Smooth muscle cell (in vitro differentiated cells): Measurements from ENCODE around the gene ATP8B4. TPM values are rescaled to one million over a fixed set of nuclear protein-coding genes. Genes with fewer than 3 reads are reported as not detected.

Experiments
- DNase-seq: peaks from one replicate; lab custom pipeline; 2025; ENCODE audit not compliant: unreplicated experiment; lab: John Stamatoyannopoulos, UW
- H2AFZ ChIP-seq: fragments of 200-600 bp; sonication (generic); 2 replicates; pipeline ENCODE4 v1.6.0; 2016; ENCODE audit warnings: antibody characterized with exemption, low read depth, mild to moderate bottlenecking
- H3F3A ChIP-seq: fragments of 200-600 bp; sonication (generic); 2 replicates; pipeline ENCODE4 v1.6.0; 2017; ENCODE audit warnings: antibody characterized with exemption, low read depth
- H3K27ac ChIP-seq: fragments of 200-600 bp; sonication (generic); 2 replicates; pipeline ENCODE4 v1.5.1; 2016; ENCODE audit warnings: low read depth, mild to moderate bottlenecking
- H3K27me3 ChIP-seq: fragments of 200-600 bp; sonication (generic); 2 replicates; pipeline ENCODE4 v1.6.1; 2016; ENCODE audit warnings: low read depth, mild to moderate bottlenecking
- H3K36me3 ChIP-seq: fragments of 200-600 bp; sonication (generic); 2 replicates; pipeline ENCODE4 v1.5.1; 2016; ENCODE audit warnings: low read depth
- H3K4me1 ChIP-seq: fragments of 200-600 bp; sonication (generic); 2 replicates; pipeline ENCODE4 v1.5.1; 2016; ENCODE audit warnings: low read depth
- H3K4me2 ChIP-seq: fragments of 200-600 bp; sonication (generic); 2 replicates; pipeline ENCODE4 v1.6.0; 2016; ENCODE audit warnings: mild to moderate bottlenecking
- H3K4me3 ChIP-seq: fragments of 200-600 bp; sonication (generic); 2 replicates; pipeline ENCODE4 v1.5.1; 2016; ENCODE audit warnings: mild to moderate bottlenecking
- H3K79me2 ChIP-seq: fragments of 200-600 bp; sonication (generic); 2 replicates; pipeline ENCODE4 v1.6.0; 2016; ENCODE audit warnings: low read depth, mild to moderate bottlenecking
- H3K9ac ChIP-seq: fragments of 200-600 bp; sonication (generic); 2 replicates; pipeline ENCODE4 v1.6.0; 2016; ENCODE audit warnings: low read depth
- H3K9me3 ChIP-seq: fragments of 200-600 bp; sonication (generic); replicated peaks from 2 replicates; pipeline ENCODE4 v1.5.1; 2016; ENCODE audit warnings: low read depth
- H4K20me1 ChIP-seq: fragments of 200-600 bp; sonication (generic); 2 replicates; pipeline ENCODE4 v1.6.0; 2016; ENCODE audit warnings: low read depth
- WGBS: methylation state at CpG from one replicate; pipeline ENCODE4 v1.1.7; 2016; ENCODE audit warnings: low lambda C conversion rate; 5-methylcytosine and 5-hydroxymethylcytosine counted together
- polyA plus RNA-seq: library from polyadenylated mRNA; unstranded; fragments of >200 nt; fragmentation: Nextera tagmentation; extraction: Ambion mirVana; gene quantifications from 2 replicates; pipeline ENCODE4 v1.2.1, GENCODE V29; 2016
- total RNA-seq: library from RNA; depleted of rRNA; stranded (reverse); fragments of >200 nt; gene quantifications from 2 replicates; pipeline ENCODE4 v1.2.3, GENCODE V29; 2014
- TF ChIP-seq, protein P1 (sequence below): fragments of 200-600 bp; sonication (generic); IDR thresholded peaks from 2 replicates; pipeline ENCODE4 v1.5.1; 2017; ENCODE audit warnings: borderline replicate concordance, mild to moderate bottlenecking, antibody characterized with exemption; ENCODE audit not compliant: insufficient read depth, poor library complexity, severe bottlenecking

The ATP8B4 gene
- total and polyA plus RNA-seq, 2 experiments from 2014 or later = 21.7 to 60.5 TPM

DNA sequence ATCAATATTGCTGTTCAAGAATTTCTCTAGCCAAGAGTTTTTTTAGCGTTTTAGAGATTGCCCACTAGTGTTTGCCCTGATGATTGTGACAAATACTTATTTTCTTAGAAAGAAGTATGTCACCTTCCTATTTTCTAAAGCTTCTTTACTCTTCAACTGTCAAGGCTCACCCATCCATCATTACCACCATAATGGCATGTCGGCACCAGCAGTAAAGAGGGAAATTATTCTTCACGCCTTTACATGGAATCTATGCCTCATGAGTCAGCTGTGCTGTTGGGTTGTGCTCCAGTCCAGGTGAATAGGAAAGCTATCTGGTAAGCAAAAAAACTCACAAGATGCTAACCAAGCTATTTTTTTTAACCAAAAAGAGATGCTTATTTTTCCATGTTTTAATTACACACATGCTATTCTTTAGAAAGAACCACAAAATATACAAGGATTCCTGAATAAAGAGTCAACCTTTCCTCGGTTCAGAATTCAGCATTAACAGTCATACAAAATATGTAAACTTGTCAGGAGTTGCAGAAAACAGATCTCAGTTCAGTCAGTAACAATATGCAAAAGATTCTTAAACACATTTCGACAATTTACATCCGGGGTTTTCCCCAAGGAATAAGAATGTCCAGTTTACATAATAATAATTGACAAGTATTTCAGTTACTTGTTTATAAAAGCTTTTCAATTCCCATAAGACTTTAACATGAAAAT, 128.0 kb downstream of the ATP8B4 start:
- no peaks in the 10 kb centered on the region for H3K27me3 ChIP-seq
- H3F3A ChIP-seq = peaks cover 2% of the 10 kb centered on the region
- H2AFZ ChIP-seq = no peak overlapping the region
- H3K27ac ChIP-seq = peak overlapping the region; percentile 65
- WGBS = 42% methylated on average over 6 of the region's 6 CpGs
- H3K79me2 ChIP-seq = no peaks in the 10 kb centered on the region
- H3K4me3 ChIP-seq = no peak overlapping the region
- H4K20me1 ChIP-seq = no peaks in the 10 kb centered on the region
- no peaks in the 10 kb centered on the region for H3K9me3 ChIP-seq
- no peak overlapping the region for H3K9ac ChIP-seq
- H3K4me1 ChIP-seq = peaks cover 21% of the 10 kb centered on the region
- peak overlapping the region; percentile 9 for H3K4me2 ChIP-seq
- TF ChIP-seq, protein P1, sequence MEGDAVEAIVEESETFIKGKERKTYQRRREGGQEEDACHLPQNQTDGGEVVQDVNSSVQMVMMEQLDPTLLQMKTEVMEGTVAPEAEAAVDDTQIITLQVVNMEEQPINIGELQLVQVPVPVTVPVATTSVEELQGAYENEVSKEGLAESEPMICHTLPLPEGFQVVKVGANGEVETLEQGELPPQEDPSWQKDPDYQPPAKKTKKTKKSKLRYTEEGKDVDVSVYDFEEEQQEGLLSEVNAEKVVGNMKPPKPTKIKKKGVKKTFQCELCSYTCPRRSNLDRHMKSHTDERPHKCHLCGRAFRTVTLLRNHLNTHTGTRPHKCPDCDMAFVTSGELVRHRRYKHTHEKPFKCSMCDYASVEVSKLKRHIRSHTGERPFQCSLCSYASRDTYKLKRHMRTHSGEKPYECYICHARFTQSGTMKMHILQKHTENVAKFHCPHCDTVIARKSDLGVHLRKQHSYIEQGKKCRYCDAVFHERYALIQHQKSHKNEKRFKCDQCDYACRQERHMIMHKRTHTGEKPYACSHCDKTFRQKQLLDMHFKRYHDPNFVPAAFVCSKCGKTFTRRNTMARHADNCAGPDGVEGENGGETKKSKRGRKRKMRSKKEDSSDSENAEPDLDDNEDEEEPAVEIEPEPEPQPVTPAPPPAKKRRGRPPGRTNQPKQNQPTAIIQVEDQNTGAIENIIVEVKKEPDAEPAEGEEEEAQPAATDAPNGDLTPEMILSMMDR = no peak
- DNase-seq = no peak
- no peaks in the 10 kb centered on the region for H3K36me3 ChIP-seq

DNA sequence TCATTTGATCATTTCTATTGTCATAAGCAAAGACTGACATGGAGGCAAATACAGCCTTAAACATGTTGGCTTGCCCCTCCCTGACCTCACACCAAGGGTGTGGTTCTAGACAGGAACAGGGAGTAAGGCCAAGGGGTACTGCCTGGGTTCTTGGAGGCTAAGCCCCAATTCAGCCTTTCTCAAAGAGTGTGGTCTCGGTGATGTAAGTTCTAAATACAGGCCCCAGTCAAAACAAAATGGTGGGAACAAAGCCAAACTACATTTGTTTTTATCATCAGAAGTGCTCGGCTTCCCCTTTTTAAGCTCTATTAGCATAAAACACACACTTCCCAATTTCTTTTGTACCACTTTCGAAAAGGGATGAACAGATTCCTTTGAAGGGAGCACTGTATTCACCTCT, 129.5 kb downstream of the ATP8B4 start:
- no peaks in the 10 kb centered on the region for H3K36me3 ChIP-seq
- no peak overlapping the region for H3K9ac ChIP-seq
- peaks cover 2% of the 10 kb centered on the region for H3F3A ChIP-seq
- no peak overlapping the region for H2AFZ ChIP-seq
- 91% methylated on average over 3 of the region's 3 CpGs for WGBS
- no peak overlapping the region for H3K27ac ChIP-seq
- H3K27me3 ChIP-seq = no peaks in the 10 kb centered on the region
- H3K4me1 ChIP-seq = peaks cover 21% of the 10 kb centered on the region
- TF ChIP-seq, protein P1 = no peak
- H4K20me1 ChIP-seq = no peaks in the 10 kb centered on the region
- no peaks in the 10 kb centered on the region for H3K79me2 ChIP-seq
- H3K4me2 ChIP-seq = no peak overlapping the region
- no peak for DNase-seq
- no peak overlapping the region for H3K4me3 ChIP-seq
- no peaks in the 10 kb centered on the region for H3K9me3 ChIP-seq

- Histone ChIP-seq H3K4me2 (no peak overlapping the region), H3K27me3 (no peaks in the 10 kb centered on the region), H3K9ac (no peak overlapping the region), H2AFZ (no peak overlapping the region), H3F3A (peaks cover 2% of the 10 kb centered on the region), H3K36me3 (no peaks in the 10 kb centered on the region), H3K9me3 (no peaks in the 10 kb centered on the region), H3K79me2 (no peaks in the 10 kb centered on the region), H4K20me1 (no peaks in the 10 kb centered on the region), H3K4me3 (no peak overlapping the region), H3K4me1 (peaks cover 21% of the 10 kb centered on the region), H3K27ac (no peak overlapping the region)
- 67% methylated on average over 2 of the region's 2 CpGs for WGBS
- no peak for DNase-seq
- TF ChIP-seq, protein P1 = no peak
These were observed 130.3 kb downstream of the ATP8B4 start for GRCh38 chr15:49988766-49989165.

- TF ChIP-seq, protein P1 = no peak
- peaks cover 2% of the 10 kb centered on the region for H3F3A ChIP-seq
- peak overlapping the region; percentile 69 for H3K27ac ChIP-seq
- peak overlapping the region; percentile 44 for H3K4me2 ChIP-seq
- H3K4me1 ChIP-seq = peaks cover 21% of the 10 kb centered on the region
- no peak overlapping the region for H3K9ac ChIP-seq
- no peaks in the 10 kb centered on the region for H3K79me2 ChIP-seq
- 70% methylated on average over 3 of the region's 3 CpGs for WGBS
- H4K20me1 ChIP-seq = no peaks in the 10 kb centered on the region
- peak overlapping the region; percentile 38 for H2AFZ ChIP-seq
- DNase-seq = no peak
- no peaks in the 10 kb centered on the region for H3K27me3 ChIP-seq
- H3K4me3 ChIP-seq = no peak overlapping the region
- H3K9me3 ChIP-seq = no peaks in the 10 kb centered on the region
- no peaks in the 10 kb centered on the region for H3K36me3 ChIP-seq
These were observed 131.1 kb downstream of the ATP8B4 start for GRCh38 chr15:49987896-49988295.
